Peyer's patch (tissue), 4 donors: ENCODE data around the gene SCO1.

ENCODE experiments used
- CTCF ChIP-seq, 6 experiments: fragments of 450-650 bp in 4 of 6; fragments of 200-600 bp in 2 of 6; sonication (generic) in 1 of 6; IDR thresholded peaks; one replicate each; pipeline ENCODE4 v1.5.1; 2017 to 2019; ENCODE audit warnings: antibody characterized with exemption in 6 of 6, mild to moderate bottlenecking in 3 of 6, moderate library complexity in 1 of 6
- POLR2A ChIP-seq, 2 donors: fragments of 450-650 bp; IDR thresholded peaks; one replicate each; pipeline ENCODE4 v1.5.1; 2017; ENCODE audit warnings: antibody characterized with exemption in 2 of 2, mild to moderate bottlenecking in 2 of 2, moderate library complexity in 2 of 2

DNA sequence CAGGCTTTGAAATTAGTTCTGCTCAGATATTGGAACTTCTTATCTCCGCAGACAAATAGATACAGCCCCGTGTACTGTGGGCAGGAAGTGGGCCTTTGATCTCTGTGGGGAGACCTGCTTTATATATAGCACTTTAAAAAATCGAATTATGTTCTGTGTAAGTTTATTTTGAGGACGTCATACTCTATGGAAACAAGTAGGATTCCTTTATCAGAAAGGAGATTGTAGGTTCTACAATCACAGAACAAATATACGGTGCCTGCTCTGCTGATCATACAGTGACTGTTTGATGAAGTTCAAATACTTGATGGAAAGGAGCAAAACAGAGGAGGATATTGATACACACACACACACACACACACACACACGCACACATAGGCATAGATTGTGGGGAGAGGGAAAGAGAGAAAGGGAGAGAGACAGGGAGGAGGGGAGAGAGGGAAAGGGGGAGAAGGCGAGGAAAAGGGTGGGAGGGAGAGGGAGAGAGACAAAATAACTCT is 47.2 kb upstream of the SCO1 start:
- TF ChIP-seq CTCF (IDR thresholded peaks at IDR 0.05) (no peak), POLR2A (IDR thresholded peaks at IDR 0.05) (no peak)
